H54 (cell line): ENCODE results near the gene BAZ1B.
"Not testable (repeated sequence)": the region's sequence is repeated elsewhere in the genome, so short reads cannot be mapped to it uniquely, and the experiment has no call there.

Source experiments
- DNase-seq: peaks from one replicate; pipeline ENCODE4 v3.0.0; 2011; ENCODE audit warnings: low spot score, mixed read lengths; ENCODE audit not compliant: insufficient read length
- FAIRE-seq: peaks from 3 replicates; lab custom pipeline; 2011; peaks lifted over from hg19 to GRCh38; lab: Jason Lieb, UNC
- POLR2A ChIP-seq: IDR thresholded peaks from 2 replicates; pipeline ENCODE4 v1.6.1; 2011; ENCODE audit warnings: low read depth, mild to moderate bottlenecking, low read length

BAZ1B gene, protein sequence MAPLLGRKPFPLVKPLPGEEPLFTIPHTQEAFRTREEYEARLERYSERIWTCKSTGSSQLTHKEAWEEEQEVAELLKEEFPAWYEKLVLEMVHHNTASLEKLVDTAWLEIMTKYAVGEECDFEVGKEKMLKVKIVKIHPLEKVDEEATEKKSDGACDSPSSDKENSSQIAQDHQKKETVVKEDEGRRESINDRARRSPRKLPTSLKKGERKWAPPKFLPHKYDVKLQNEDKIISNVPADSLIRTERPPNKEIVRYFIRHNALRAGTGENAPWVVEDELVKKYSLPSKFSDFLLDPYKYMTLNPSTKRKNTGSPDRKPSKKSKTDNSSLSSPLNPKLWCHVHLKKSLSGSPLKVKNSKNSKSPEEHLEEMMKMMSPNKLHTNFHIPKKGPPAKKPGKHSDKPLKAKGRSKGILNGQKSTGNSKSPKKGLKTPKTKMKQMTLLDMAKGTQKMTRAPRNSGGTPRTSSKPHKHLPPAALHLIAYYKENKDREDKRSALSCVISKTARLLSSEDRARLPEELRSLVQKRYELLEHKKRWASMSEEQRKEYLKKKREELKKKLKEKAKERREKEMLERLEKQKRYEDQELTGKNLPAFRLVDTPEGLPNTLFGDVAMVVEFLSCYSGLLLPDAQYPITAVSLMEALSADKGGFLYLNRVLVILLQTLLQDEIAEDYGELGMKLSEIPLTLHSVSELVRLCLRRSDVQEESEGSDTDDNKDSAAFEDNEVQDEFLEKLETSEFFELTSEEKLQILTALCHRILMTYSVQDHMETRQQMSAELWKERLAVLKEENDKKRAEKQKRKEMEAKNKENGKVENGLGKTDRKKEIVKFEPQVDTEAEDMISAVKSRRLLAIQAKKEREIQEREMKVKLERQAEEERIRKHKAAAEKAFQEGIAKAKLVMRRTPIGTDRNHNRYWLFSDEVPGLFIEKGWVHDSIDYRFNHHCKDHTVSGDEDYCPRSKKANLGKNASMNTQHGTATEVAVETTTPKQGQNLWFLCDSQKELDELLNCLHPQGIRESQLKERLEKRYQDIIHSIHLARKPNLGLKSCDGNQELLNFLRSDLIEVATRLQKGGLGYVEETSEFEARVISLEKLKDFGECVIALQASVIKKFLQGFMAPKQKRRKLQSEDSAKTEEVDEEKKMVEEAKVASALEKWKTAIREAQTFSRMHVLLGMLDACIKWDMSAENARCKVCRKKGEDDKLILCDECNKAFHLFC (N-terminal part only)

DNA sequence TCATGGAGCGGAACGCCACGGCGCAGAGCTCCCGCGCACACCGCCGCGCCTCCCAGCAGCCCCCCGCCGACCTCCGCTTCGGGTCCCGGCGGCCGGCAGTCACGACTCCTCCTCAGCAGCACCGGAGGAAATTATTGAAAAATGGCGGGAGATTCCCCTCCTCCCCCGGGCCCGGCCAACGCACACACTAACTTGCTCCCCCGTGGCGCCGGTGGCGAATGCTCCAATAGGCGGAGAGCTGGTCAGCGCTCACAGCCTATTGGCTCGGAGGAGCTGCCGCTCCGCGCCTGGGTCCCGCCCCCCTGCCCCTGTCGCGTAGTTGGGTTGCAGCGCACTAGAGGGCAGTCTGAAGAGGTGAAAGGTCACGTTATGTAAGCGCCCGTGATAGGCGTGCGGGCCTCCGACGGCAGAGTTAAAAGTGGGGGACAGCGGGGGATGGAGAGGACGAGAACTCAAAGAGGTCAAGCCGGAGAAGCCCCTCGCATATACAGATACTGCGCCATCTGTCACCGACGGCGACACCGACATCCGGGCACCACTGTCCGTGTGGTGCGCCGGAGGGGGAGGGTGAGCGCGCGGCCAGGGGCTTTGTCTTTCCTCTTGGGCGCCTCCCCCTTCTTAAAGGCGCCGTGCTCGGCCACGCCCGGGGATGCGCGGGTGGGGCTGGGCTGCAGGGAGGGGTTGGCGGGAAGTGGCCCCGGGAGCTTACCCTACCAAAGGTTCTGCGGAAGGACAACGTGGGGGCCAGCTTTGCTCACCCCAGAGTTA is at the start of gene BAZ1B:
BAZ1B (minus strand) TSS at position 189 of the 768 bp plus-strand sequence. CDS start 360 bp downstream, outside the sequence.
- DNase-seq, result peak; percentile 95
- peak; percentile 4 for TF ChIP-seq POLR2A
- no peak for FAIRE-seq

DNA sequence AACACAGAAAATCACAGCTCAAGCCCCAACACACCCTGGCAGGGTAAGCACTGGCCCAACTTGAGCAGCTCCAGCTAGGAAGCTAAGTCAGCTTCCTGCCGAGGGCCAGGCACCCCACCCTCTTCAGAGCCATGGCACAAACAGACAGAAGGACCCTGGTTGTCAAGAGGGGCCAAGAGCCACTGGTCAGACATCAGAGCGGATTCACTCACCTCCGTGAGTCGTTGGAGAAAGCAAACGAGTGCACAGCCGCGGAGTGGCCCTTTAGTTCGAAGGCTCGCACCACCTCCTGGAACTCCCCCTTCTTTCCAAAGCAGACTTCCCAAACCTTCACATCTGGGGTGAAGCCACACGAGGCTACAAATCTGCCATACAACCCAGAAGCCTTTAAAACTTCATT is 48.9 kb upstream of the BAZ1B start:
- no peak for TF ChIP-seq POLR2A
- no peak for FAIRE-seq
- DNase-seq, result no peak

DNA sequence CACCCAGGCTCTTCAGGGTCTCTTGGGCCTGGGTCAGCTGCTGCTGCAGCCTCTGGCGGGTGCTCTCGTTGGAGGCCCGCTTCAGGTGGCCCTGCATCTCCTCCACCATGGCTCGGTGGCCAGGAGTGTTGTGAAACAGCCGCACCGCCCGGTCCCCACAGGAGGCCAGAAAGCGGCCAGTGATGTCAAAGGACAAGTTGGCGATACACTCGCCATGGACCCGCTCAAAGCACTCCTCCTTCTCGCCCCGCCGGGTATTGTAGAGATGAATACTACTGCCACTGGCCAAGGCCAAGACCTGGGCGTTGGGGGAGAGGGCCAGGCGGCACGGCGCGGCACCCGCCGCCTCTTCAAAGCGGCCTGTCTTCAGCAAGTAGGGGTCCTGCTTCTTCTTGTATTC is 48.4 kb upstream of the BAZ1B start:
- no peak for TF ChIP-seq POLR2A
- no peak for FAIRE-seq
- DNase-seq, result no peak

DNA sequence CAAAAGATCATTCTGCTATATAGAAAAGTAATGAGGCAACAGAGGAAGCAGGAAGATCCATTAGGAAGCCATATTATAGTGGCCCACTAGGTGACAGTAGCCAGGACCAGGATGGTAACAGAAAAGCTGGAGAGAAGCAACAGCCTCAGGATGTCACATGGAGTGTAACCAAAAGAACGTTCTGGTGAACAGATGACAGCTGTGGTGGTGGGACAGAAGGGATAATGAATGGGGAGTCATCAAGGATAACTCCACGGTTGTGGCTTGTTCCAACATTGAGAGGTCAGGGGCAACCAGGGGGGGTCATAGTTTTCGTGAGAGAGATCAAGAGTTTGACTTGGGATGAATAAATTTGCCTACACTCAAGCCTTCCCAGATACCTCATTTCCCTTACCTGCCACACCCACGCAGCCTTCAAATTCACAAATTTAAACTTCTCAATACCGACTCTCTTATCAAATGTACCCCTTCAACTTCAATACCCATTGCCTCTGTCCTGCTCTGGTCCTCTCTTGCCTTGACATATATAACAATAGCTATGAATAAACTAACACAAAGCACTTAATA is 47.0 kb upstream of the BAZ1B start:
- FAIRE-seq (no peak), DNase-seq (no peak)
- no peak for TF ChIP-seq POLR2A

DNA sequence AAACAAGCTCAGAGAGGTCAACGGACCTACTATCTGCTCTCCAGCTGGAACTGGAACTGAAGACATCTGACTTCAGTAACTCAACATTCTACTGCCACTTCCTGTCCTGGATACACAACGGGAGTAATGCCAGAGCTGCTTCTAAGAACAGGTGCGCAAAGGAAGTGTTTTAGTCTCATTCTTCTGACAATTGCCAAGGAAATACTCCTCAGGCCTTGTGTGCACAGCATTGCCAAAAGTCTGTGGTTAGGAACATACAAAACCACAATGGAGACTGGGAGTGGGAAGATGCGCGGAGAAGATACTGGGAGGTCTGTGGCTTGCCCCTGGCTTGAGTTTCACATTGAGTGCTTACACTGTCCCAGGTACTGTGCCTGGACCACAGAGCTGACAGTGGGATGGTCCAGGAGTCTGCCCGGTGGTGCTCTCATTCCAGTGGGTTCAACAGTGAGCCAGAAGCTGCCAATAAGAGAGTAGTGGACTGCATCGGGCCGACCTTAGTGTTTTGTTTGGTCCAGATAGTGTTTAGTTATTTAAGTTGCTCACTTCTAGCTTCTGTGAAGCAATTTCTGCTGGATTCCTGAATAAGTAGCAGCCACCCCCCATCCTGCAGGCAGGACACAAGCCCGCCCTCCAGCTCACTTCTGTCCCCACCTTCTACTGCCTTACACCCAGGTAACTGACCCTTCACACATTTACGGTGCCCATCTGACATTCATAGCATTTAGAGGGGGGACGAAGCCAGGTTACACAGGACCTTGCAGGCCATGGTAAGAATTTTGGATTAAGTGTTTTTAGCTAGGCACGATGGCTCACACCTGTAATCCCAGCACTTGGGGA is 46.0 kb upstream of the BAZ1B start:
- TF ChIP-seq POLR2A, result no peak
- no peak for DNase-seq
- no peak for FAIRE-seq

DNA sequence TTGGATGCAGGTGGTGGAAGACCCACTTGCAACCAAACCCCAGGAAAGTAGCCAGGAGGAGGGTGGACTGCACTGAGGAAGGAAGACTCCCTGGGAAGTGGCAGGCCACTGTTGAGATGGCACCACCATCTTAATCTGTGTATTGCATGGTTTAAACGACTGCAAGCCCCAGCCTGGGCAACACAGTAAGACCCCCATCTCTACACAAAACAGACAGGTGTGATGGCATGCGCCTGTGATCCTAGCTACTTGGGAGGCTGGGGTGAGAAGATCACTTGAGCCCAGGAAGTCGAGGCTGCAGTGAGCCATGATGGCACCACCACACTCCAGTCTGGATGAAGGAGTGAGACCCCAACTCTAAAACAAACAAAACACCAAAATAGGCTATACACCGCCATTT is 45.0 kb upstream of the BAZ1B start:
- no peak for TF ChIP-seq POLR2A
- FAIRE-seq, result no peak
- no peak for DNase-seq

DNA sequence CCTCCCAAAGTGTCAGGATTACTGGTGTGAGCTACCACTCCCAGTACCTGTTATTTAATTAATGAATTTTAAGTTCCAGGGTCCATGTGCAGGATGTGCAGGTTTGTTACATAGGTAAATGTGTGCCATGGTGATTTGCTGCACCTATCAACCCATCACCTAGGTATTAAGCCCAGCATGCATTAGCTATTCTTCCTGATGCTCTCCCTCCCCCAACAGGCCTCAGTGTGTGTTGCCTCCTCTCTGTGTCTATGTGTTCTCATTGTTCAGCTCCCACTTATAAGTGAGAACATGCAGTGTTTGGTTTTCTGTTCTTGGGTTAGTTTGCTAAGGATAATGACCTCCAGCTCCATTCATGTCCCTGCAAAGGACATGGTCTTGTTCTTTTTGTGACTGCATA is 44.3 kb upstream of the BAZ1B start:
- FAIRE-seq, DNase-seq: not testable (repeated sequence)

DNA sequence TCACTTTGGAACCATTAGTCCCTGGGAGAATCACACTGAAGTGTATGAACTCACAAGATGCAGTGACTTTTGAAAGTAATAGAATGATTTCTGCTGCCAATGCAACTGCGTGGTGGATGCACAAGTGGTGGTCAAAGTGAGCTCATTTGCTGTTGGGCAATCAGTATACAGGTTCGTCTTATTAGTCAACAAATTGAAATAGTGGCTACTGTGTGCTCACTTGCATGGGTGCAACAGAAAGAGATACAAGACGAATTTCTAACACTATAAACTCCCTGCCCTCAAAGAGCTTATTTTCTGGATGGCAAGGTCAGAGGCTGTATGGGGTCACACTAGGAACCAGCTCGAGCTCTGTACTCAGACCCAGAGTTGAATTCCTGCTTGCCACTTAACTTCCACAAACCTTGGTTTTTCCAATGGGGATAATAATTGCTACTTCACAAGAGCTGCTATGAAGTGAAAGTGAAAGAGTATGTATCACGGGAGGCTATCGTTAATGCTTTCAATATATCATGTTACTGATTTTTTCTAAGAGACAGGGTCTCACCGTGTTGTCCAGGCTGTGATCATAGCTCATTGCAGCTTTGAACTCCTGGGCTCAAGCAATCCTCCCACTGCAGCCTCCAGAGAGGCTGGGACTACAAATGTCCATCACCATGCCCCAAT is 43.7 kb upstream of the BAZ1B start:
- FAIRE-seq (no peak), DNase-seq (no peak)
- TF ChIP-seq POLR2A, result no peak

DNA sequence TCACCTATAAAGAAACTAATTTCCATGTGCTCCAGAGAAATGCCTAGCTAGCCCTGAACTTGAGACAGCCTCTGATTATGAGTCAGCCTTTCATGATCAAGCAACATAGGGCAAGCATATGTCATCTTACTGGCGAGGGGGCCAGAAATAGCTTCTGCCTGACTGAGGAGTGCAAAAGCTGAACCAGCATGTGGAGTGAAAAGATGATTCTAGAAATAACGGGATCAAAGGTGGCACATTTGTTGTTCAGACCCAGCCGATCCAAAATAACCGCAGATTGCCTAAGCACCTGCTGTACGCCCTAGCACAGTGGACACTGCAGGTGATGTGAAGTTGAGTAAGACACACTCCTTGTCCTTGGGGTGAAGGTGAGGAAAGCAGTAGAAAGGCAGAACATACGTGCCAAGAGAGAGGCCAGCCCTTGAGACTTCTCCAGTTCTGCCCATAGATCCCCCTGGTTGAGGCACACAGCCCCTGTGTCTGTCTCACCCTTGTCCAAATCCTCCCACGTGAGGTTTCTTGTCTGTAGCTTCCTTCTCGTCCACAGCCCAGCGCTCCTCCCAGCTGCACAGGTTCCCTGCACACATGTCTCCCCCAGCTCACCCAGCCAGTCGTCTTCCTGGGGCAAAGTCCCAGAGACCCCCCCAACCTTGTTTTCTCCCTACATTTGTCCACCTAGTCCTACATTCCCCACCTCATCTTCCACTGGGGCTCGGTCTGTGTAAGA is 38.2 kb upstream of the BAZ1B start:
- no peak for FAIRE-seq

DNA sequence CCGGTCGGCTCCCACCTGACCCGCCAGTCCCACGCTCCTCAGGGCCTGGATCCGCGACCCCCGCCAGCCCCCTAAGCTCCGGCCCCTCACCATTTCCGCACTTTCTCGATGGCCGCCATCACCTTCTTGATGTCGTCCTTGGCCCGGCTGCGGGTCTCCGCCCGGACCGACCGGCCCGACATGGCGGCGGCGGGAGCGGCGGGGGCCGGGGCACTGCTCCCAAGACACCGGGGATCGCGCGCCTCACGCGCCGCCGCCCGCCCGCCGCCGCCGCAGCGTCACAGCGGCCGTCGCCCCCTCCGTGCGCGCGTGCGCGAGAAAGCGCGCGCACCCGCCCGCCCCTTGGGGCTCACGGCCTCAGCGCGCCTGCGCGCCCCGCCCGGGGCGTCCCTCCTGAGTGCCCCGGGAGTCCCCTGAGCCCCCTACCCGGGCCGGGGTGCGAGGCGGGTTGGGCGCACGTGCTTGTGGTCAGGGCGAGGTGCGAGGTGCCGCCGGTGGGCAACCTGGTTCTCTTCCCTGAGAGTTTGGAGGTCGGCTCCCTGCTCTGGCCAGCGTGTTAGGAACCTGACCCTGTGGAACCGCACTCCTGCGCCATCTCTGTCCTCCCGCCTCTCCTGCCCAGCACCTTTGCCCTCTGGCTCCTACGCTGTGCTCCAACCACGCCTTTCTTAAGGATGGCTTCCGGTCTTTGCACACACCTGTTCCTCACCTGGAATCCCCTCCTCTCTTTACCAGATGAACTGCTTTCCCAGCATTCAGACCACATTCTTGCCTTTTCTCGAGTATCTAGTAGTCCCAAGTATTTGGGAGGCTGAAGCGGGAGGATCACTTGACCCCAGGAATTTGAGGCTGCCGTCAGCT is 35.5 kb upstream of the BAZ1B start, which contains the start of gene BCL7B:
BCL7B (minus strand) TSS at position 294 of the 861 bp plus-strand sequence; CDS start at position 182, 112 bp downstream.
- DNase-seq (peak; percentile 88), FAIRE-seq (no peak)
- TF ChIP-seq POLR2A, result peak; percentile 43

More for the DNA sequence above, 38.2 kb upstream of the BAZ1B start:
- 0 out of 2 replicates have a peak, but pooled peaks have one; percentile 6 for TF ChIP-seq POLR2A
- DNase-seq, result peak; percentile 84
